BJ (cell line): Measurements from ENCODE around the gene KRT79. TPM values are rescaled to one million over a fixed set of nuclear protein-coding genes. Genes with fewer than 3 reads are reported as not detected.

ENCODE experiments used
- CTCF ChIA-PET: fragments of 350-600 bp; formaldehyde crosslinking; extraction: SDS; loops from one replicate; lab custom pipeline; 2021; ENCODE audit warnings: antibody characterized with exemption, inconsistent platforms; lab: Yijun Ruan, JAX
- POLR2A ChIA-PET: fragments of 300-600 bp; sonication (Branson Sonifier 250); formaldehyde crosslinking; extraction: SDS; loops from one replicate; lab custom pipeline; 2021; ENCODE audit warnings: antibody characterized with exemption; lab: Charles Lee
- DNase-seq: peaks from one replicate; pipeline ENCODE4 v3.0.0-alpha.2; 2011; ENCODE audit warnings: low read depth
- H3K27me3 ChIP-seq: 2 replicates; pipeline ENCODE4 v1.6.0; 2011; ENCODE audit warnings: low read length; ENCODE audit not compliant: control insufficient read depth, insufficient read depth
- H3K36me3 ChIP-seq: 2 replicates; pipeline ENCODE4 v1.5.1; 2011; ENCODE audit warnings: low read length; ENCODE audit not compliant: control insufficient read depth, insufficient read depth
- H3K4me3 ChIP-seq: 2 replicates; pipeline ENCODE4 v1.5.1; 2011; ENCODE audit warnings: low read depth, mild to moderate bottlenecking, control low read depth, low read length
- CTCF ChIP-seq: IDR thresholded peaks from 2 replicates; pipeline ENCODE4 v1.5.1; 2011; ENCODE audit warnings: low read depth, mild to moderate bottlenecking, control low read depth, inconsistent platforms, low read length, moderate library complexity; ENCODE audit not compliant: insufficient read depth
- polyA plus RNA-seq: library from polyadenylated mRNA; depleted of rRNA; stranded (reverse); fragments of >200 nt; gene quantifications from 2 replicates; pipeline ENCODE4 v1.2.3, GENCODE V29; 2011

KRT79 gene
- polyA plus RNA-seq, 1 experiment, result not detected

- CTCF ChIA-PET, result interaction anchor here (0.8 to 13.0 kb wide), 9 partner anchors 8 to 717 kb away, joined by 3 to 283 read pairs (median 13); partner anchors contain the start of gene KRT74
- POLR2A ChIA-PET, result no interaction called here
- H3K27me3 ChIP-seq, result no peaks in the 10 kb centered on the region
- H3K36me3 ChIP-seq, result no peaks in the 10 kb centered on the region
- no peak for DNase-seq
- no peak overlapping the region for H3K4me3 ChIP-seq
- TF ChIP-seq CTCF, result no peak
Observed at GRCh38 chr12:52872644-52873389, 38.7 kb upstream of the KRT79 start.

GRCh38 chr12:52871291-52872039 lies 37.4 kb upstream of the KRT79 start:
- DNase-seq, result peak; percentile 89
- POLR2A ChIA-PET, result no interaction called here
- CTCF ChIA-PET, result interaction anchor here (0.7 to 4.8 kb wide), 15 partner anchors 9 to 732 kb away, joined by 3 to 43 read pairs (median 3); no protein-coding TSS in a partner anchor
- Histone ChIP-seq H3K36me3 (no peaks in the 10 kb centered on the region), H3K4me3 (no peak overlapping the region), H3K27me3 (no peaks in the 10 kb centered on the region)
- TF ChIP-seq CTCF, result no peak

GRCh38 chr12:52870361-52871290 lies 36.5 kb upstream of the KRT79 start:
- ChIA-PET CTCF (interaction anchor here (0.6 to 4.5 kb wide), 24 partner anchors 10 to 731 kb away, joined by 3 to 43 read pairs (median 3); no protein-coding TSS in a partner anchor), POLR2A (no interaction called here)
- peak; percentile 75 for TF ChIP-seq CTCF
- Histone ChIP-seq H3K36me3 (no peaks in the 10 kb centered on the region), H3K27me3 (no peaks in the 10 kb centered on the region), H3K4me3 (no peak overlapping the region)
- no peak for DNase-seq

GRCh38 chr12:52867642-52868041 lies 33.5 kb upstream of the KRT79 start:
- H3K4me3 ChIP-seq, result no peak overlapping the region
- no peak for DNase-seq
- ChIA-PET POLR2A (no interaction called here), CTCF (interaction anchor here (0.8 to 4.5 kb wide), 6 partner anchors 12 to 515 kb away, joined by 3 to 43 read pairs (median 4); no protein-coding TSS in a partner anchor)
- no peaks in the 10 kb centered on the region for H3K27me3 ChIP-seq
- H3K36me3 ChIP-seq, result no peaks in the 10 kb centered on the region
- no peak for TF ChIP-seq CTCF
